K562 (cell line): Measurements from ENCODE around the gene CHST13. TPM values are rescaled to one million over a fixed set of nuclear protein-coding genes. Genes with fewer than 3 reads are reported as not detected.

Experiments used
- ATAC-seq: fragments of 200-7000 bp; cut with Tn5 transposase; 3 replicates; pipeline ENCODE4 v1.9.1; 2020; ENCODE audit warnings: moderate library complexity
- BruUV-seq: library from RNA; stranded (reverse); fragments of 400-500 nt; replicated peaks from 2 replicates; lab custom pipeline; 2021; lab: Mats Ljungman, UMichigan
- CTCF ChIA-PET: fragments of 300-600 bp; formaldehyde crosslinking; extraction: SDS; loops from one replicate; lab custom pipeline; 2021; ENCODE audit warnings: low intra/inter-chr PET ratio; lab: Yijun Ruan, JAX
- POLR2A ChIA-PET: fragments of 300-600, 350-650 bp; sonication (Branson Sonifier 250); formaldehyde crosslinking; extraction: SDS; loops from one replicate; lab custom pipeline; 2021; ENCODE audit warnings: antibody characterized with exemption, inconsistent platforms; lab: Yijun Ruan, JAX
- DNase-seq, 4 experiments: peaks; one replicate each; pipeline versions ENCODE4 v3.0.0 to v3.0.0-alpha.2; 2011 to 2018; ENCODE audit warnings: low spot score in 3 of 4, mixed read lengths in 3 of 4; ENCODE audit errors: extremely low read depth in 1 of 4
- FAIRE-seq: peaks from 2 replicates; lab custom pipeline; 2011; peaks lifted over from hg19 to GRCh38; lab: Jason Lieb, UNC
- H2AFZ ChIP-seq: 2 replicates; pipeline ENCODE4 v1.6.0; 2011; ENCODE audit warnings: low read depth, low read length, control low read depth, inconsistent platforms
- H3K27ac ChIP-seq: fragments of 200-600 bp; 3 replicates; pipeline ENCODE4 v1.8.0; 2011; ENCODE audit warnings: low read depth, mild to moderate bottlenecking, control low read depth, inconsistent platforms, low read length, moderate library complexity, mixed read lengths; ENCODE audit errors: extremely low read depth
- H3K27me3 ChIP-seq, 2 experiments: fragments of 300-600 bp in 1 of 2; 2 replicates in 1 of 2; 3 replicates in 1 of 2; pipeline versions ENCODE4 v1.6.0 to v1.8.0; 2011; ENCODE audit warnings: inconsistent platforms in 2 of 2, low read length in 2 of 2, mild to moderate bottlenecking in 1 of 2, mixed read lengths in 1 of 2, moderate library complexity in 1 of 2; ENCODE audit not compliant: control insufficient read depth in 2 of 2, insufficient read depth in 2 of 2
- H3K36me3 ChIP-seq: fragments of 300-600 bp; 3 replicates; pipeline ENCODE4 v1.8.0; 2011; ENCODE audit warnings: mild to moderate bottlenecking, low read length, inconsistent platforms; ENCODE audit not compliant: control insufficient read depth, insufficient read depth
- H3K4me1 ChIP-seq, 2 experiments: fragments of 200-600 bp in 1 of 2; replicated peaks in 1 of 2; 2 replicates in 1 of 2; 3 replicates in 1 of 2; pipeline versions ENCODE4 v1.5.1 to v1.8.0; 2011; ENCODE audit warnings: inconsistent platforms in 2 of 2, low read length in 2 of 2, mild to moderate bottlenecking in 1 of 2, mixed read lengths in 1 of 2, moderate library complexity in 1 of 2; ENCODE audit not compliant: control insufficient read depth in 2 of 2, insufficient read depth in 2 of 2
- H3K4me2 ChIP-seq: 2 replicates; pipeline ENCODE4 v1.6.1; 2011; ENCODE audit warnings: low read length, control low read depth, inconsistent platforms, mixed read lengths; ENCODE audit not compliant: insufficient read depth
- H3K4me3 ChIP-seq: fragments of 200-600 bp; sonication (generic), shearing (Covaris generic); 2 replicates; pipeline ENCODE4 v1.5.1; 2016; ENCODE audit warnings: control low read depth, inconsistent platforms
- H3K79me2 ChIP-seq: fragments of 200-600 bp; 3 replicates; pipeline ENCODE4 v1.8.0; 2011; ENCODE audit warnings: low read length, inconsistent platforms; ENCODE audit not compliant: control insufficient read depth, insufficient read depth
- H3K9ac ChIP-seq, 2 experiments: 2 replicates each; pipeline versions ENCODE4 v1.6.0 to v1.6.1; 2011; ENCODE audit warnings: low read depth in 2 of 2, low read length in 2 of 2, control low read depth in 1 of 2, inconsistent platforms in 1 of 2, mild to moderate bottlenecking in 1 of 2, mixed read lengths in 1 of 2; ENCODE audit not compliant: insufficient read depth in 1 of 2
- H3K9me1 ChIP-seq: one replicate; pipeline ENCODE4 v1.6.0; 2011; ENCODE audit warnings: inconsistent platforms, mild to moderate bottlenecking, low read length, moderate library complexity; ENCODE audit not compliant: control insufficient read depth, insufficient read depth
- H3K9me3 ChIP-seq: replicated peaks from 2 replicates; pipeline ENCODE4 v1.5.1; 2011; ENCODE audit warnings: low read depth, low read length, inconsistent platforms; ENCODE audit not compliant: control insufficient read depth, insufficient read depth
- H4K20me1 ChIP-seq: replicated peaks from 2 replicates; pipeline ENCODE4 v1.6.1; 2011; ENCODE audit warnings: low read length, inconsistent platforms, mixed read lengths; ENCODE audit not compliant: control insufficient read depth, insufficient read depth
- BACH1 ChIP-seq: fragments of 200-800 bp; sonication (Bioruptor generic); IDR thresholded peaks from 2 replicates; pipeline ENCODE4 v1.6.1; 2016; ENCODE audit warnings: missing genetic modification characterization, missing compliant biosample characterization
- CREBBP ChIP-seq: IDR thresholded peaks from one replicate; pipeline ENCODE4 v1.6.1; 2012; ENCODE audit warnings: low read depth, mild to moderate bottlenecking, control low read depth, inconsistent platforms, low read length
- ELF2 ChIP-seq: fragments of 250-450 bp; sonication (Bioruptor Pico); IDR thresholded peaks from 2 replicates; pipeline ENCODE4 v1.5.0; 2021; ENCODE audit warnings: mild to moderate bottlenecking
- GTF3C2 ChIP-seq: IDR thresholded peaks from 3 replicates; pipeline ENCODE4 v1.6.1; 2011; ENCODE audit warnings: borderline replicate concordance, mild to moderate bottlenecking, moderate library complexity; ENCODE audit not compliant: insufficient read length; ENCODE audit errors: extremely low read depth
- MBD1 ChIP-seq: fragments of 250-450 bp; sonication (Bioruptor Pico); IDR thresholded peaks from 2 replicates; pipeline ENCODE4 v1.8.0; 2022; ENCODE audit warnings: inconsistent platforms
- SMARCA5 ChIP-seq: fragments of 450-650 bp; IDR thresholded peaks from 2 replicates; pipeline ENCODE4 v1.6.1; 2016
- SMARCE1 ChIP-seq: fragments of 450-650 bp; IDR thresholded peaks from 2 replicates; pipeline ENCODE4 v1.7.1; 2016; ENCODE audit warnings: mild to moderate bottlenecking
- TEAD2 ChIP-seq: fragments of 450-650 bp; IDR thresholded peaks from 2 replicates; pipeline ENCODE4 v1.6.1; 2016; ENCODE audit warnings: missing genetic modification characterization, control low read depth, missing compliant biosample characterization
- ZBTB49 ChIP-seq: sonication (generic); formaldehyde crosslinking; IDR thresholded peaks from 2 replicates; pipeline ENCODE4 v1.8.0; 2022; ENCODE audit warnings: missing genetic modification reagents, mild to moderate bottlenecking, borderline replicate concordance
- ZKSCAN1 ChIP-seq: fragments of 150-350 bp; IDR thresholded peaks from 2 replicates; pipeline ENCODE4 v1.6.1; 2016; ENCODE audit warnings: low read depth, low read length
- ZNF644 ChIP-seq: fragments of 200-800 bp; sonication (Bioruptor generic); IDR thresholded peaks from 2 replicates; pipeline ENCODE4 v1.6.1; 2016; ENCODE audit warnings: low read depth, missing genetic modification characterization, missing compliant biosample characterization
- ZNF77 ChIP-seq: fragments of 250-450 bp; sonication (Bioruptor Pico); IDR thresholded peaks from 2 replicates; pipeline ENCODE4 v1.5.0; 2020
- WGBS: fragments of 100-300 bp; shearing (Covaris generic); methylation state at CpG from one replicate; pipeline ENCODE4 v1.1.6; 2016; ENCODE audit warnings: low coverage, mixed read lengths; ENCODE audit not compliant: insufficient coverage; ENCODE audit errors: missing lambda C conversion rate; 5-methylcytosine and 5-hydroxymethylcytosine counted together
- in situ Hi-C: fragments of 300-500 bp; cut with MboI; formaldehyde crosslinking; loops from 4 replicates; pipeline ENCODE4 v1.15.0; 2018; ENCODE audit warnings: inconsistent platforms, mixed read lengths
- intact Hi-C: fragments of 100-400 bp; cut with micrococcal nuclease; formaldehyde crosslinking; loops from 2 replicates; pipeline ENCODE4 v1.14.2; 2022
- polyA plus RNA-seq, 8 experiments: library from polyadenylated mRNA; depleted of rRNA in 4 of 8; stranded (reverse) in 5 of 8; unstranded in 3 of 8; fragments of >200 nt; fragmentation: Nextera tagmentation in 2 of 8; fragmentation: Illumina TruSeq in 1 of 8; extraction: Ambion mirVana in 2 of 8; extraction: Trizol in 1 of 8; gene quantifications; 2 replicates each; pipeline versions ENCODE4 v1.2.1 to v1.2.3, GENCODE V29; 2011 to 2014; ENCODE audit warnings: inconsistent platforms in 1 of 8, missing spikeins in 1 of 8
- total RNA-seq, 7 experiments: library from RNA; depleted of rRNA in 6 of 7; stranded (reverse); fragments of >200 nt in 6 of 7; fragmentation: Illumina TruSeq in 2 of 7; extraction: Trizol in 2 of 7; gene quantifications; 2 replicates each; pipeline versions ENCODE4 v1.2.1 to v1.2.3, GENCODE V29; 2011 to 2021; ENCODE audit warnings: low replicate concordance in 1 of 7

Gene CHST13
- total and polyA plus RNA-seq, 9 of the 15 experiments (the other 6 are each of a cell fraction or from before 2014, with no cell fraction given), result not detected

GRCh38 chr3:126517986-126518778, 5.8 kb upstream of the CHST13 start (continued):
- TF ChIP-seq SMARCE1 (no peak), ZNF77 (CRISPR knock-in tag) (no peak)

GRCh38 chr3:126518779-126519177, 5.2 kb upstream of the CHST13 start:
- ChIA-PET POLR2A (interaction anchor here (0.6 kb wide), 1 partner anchor 941 kb away, joined by 4 read pairs; no protein-coding TSS in a partner anchor), CTCF (interaction anchor here (0.5 kb wide), 1 partner anchor 1274 kb away, joined by 3 read pairs; no protein-coding TSS in a partner anchor)
- no peak overlapping the region for H3K4me3 ChIP-seq
- WGBS, result 0% methylated on average over 4 of the region's 4 CpGs
- H3K36me3 ChIP-seq, result no peaks in the 10 kb centered on the region
- in situ Hi-C loops, result no loop called here
- no peaks in the 10 kb centered on the region for H3K9me1 ChIP-seq
- no peak for ATAC-seq
- no peak overlapping the region for H3K4me2 ChIP-seq
- intact Hi-C loops, result no loop called here
- no peak for DNase-seq
- no peaks in the 10 kb centered on the region for H3K79me2 ChIP-seq
- no peak overlapping the region for H3K27ac ChIP-seq
- peaks cover 0 to 17% of the 10 kb centered on the region in 2 experiments; a peak in 2 of 5 replicates for H3K27me3 ChIP-seq
- H3K4me1 ChIP-seq, result peaks cover 0 to 2% of the 10 kb centered on the region in 2 experiments; a peak in 2 of 5 replicates
- BruUV-seq, result no TSS peak
- H3K9me3 ChIP-seq, result no peaks in the 10 kb centered on the region
- no peak for FAIRE-seq
- H4K20me1 ChIP-seq, result peaks cover 3% of the 10 kb centered on the region; the same call in 1 of the 2 replicates
- no peak overlapping the region for H2AFZ ChIP-seq
- no peak overlapping the region for H3K9ac ChIP-seq
- TF ChIP-seq BACH1, result no peak
- TF ChIP-seq ZKSCAN1, result no peak
- TF ChIP-seq CREBBP, result no peak
- TF ChIP-seq ZBTB49 (CRISPR knock-in tag), result no peak
- no peak for TF ChIP-seq MBD1 (CRISPR knock-in tag)
- TF ChIP-seq TEAD2 (tag), result no peak
- no peak for TF ChIP-seq ZNF644
- TF ChIP-seq ELF2 (CRISPR knock-in tag), result no peak
- TF ChIP-seq GTF3C2, result no peak
- no peak for TF ChIP-seq SMARCA5
